WTC11 (cell line): ENCODE data around the gene STH. TPM values are rescaled to one million over a fixed set of nuclear protein-coding genes. Genes with fewer than 3 reads are reported as not detected.

Experiments used
- ATAC-seq: fragments of 200-7000 bp; cut with Tn5 transposase; 2 replicates; pipeline ENCODE4 v1.10.0; 2021; ENCODE audit warnings: mild to moderate bottlenecking, moderate library complexity
- CTCF ChIA-PET: fragments of 300-600 bp; sonication (Branson Sonifier 250); formaldehyde crosslinking; loops from one replicate; lab custom pipeline; 2021; ENCODE audit warnings: antibody characterized with exemption; lab: Charles Lee
- POLR2A ChIA-PET: fragments of 350-600 bp; sonication (Branson Sonifier 250); formaldehyde crosslinking; loops from one replicate; lab custom pipeline; 2021; ENCODE audit warnings: antibody characterized with exemption; lab: Charles Lee
- DNase-seq: peaks from one replicate; pipeline ENCODE4 v3.0.0; 2021; ENCODE audit warnings: low spot score
- H3K27ac Mint-ChIP-seq: 2 replicates; pipeline ENCODE4 v1.8.0; 2021; ENCODE audit warnings: mixed read lengths
- H3K27me3 Mint-ChIP-seq: 2 replicates; pipeline ENCODE4 v1.8.0; 2021; ENCODE audit warnings: low read depth, mild to moderate bottlenecking, moderate library complexity, mixed read lengths
- H3K36me3 Mint-ChIP-seq: 2 replicates; pipeline ENCODE4 v1.8.0; 2021; ENCODE audit warnings: mixed read lengths
- H3K4me1 Mint-ChIP-seq: 2 replicates; pipeline ENCODE4 v1.8.0; 2022; ENCODE audit warnings: mixed read lengths
- H3K4me3 Mint-ChIP-seq: 2 replicates; pipeline ENCODE4 v1.8.0; 2021; ENCODE audit warnings: mild to moderate bottlenecking, moderate library complexity, mixed read lengths
- H3K9me3 Mint-ChIP-seq: 2 replicates; pipeline ENCODE4 v1.8.0; 2021; ENCODE audit warnings: mixed read lengths
- GABPB1 ChIP-seq: sonication (generic); formaldehyde crosslinking; IDR thresholded peaks from 2 replicates; pipeline ENCODE4 v1.8.1; 2023; ENCODE audit warnings: mild to moderate bottlenecking, missing genetic modification reagents
- MYBL2 ChIP-seq: sonication (generic); formaldehyde crosslinking; IDR thresholded peaks from 2 replicates; pipeline ENCODE4 v1.8.1; 2023; ENCODE audit warnings: mild to moderate bottlenecking, moderate library complexity, missing genetic modification reagents
- TCF7 ChIP-seq: sonication (generic); formaldehyde crosslinking; IDR thresholded peaks from 2 replicates; pipeline ENCODE4 v1.8.0; 2022; ENCODE audit warnings: mild to moderate bottlenecking, low read depth, missing genetic modification reagents, moderate library complexity
- total RNA-seq: library from RNA; stranded (reverse); gene quantifications from 3 replicates; pipeline ENCODE4 v1.2.3, GENCODE V29; 2021
- TF ChIP-seq, protein P1 (sequence below): sonication (generic); formaldehyde crosslinking; conservative IDR thresholded peaks from 2 replicates; pipeline ENCODE4 v1.8.1; 2022; ENCODE audit warnings: mild to moderate bottlenecking, missing genetic modification reagents
- TF ChIP-seq, protein P2 (sequence below): sonication (generic); formaldehyde crosslinking; IDR thresholded peaks from 2 replicates; pipeline ENCODE4 v1.8.1; 2023; ENCODE audit warnings: mild to moderate bottlenecking, moderate library complexity, missing genetic modification reagents
- TF ChIP-seq, protein P3 (sequence below): fragments of 250-450 bp; sonication (Bioruptor Pico); IDR thresholded peaks from 2 replicates; pipeline ENCODE4 v1.9.0; 2021; ENCODE audit warnings: mild to moderate bottlenecking
- TF ChIP-seq, protein P4 (sequence below): sonication (generic); formaldehyde crosslinking; IDR thresholded peaks from 2 replicates; pipeline ENCODE4 v1.8.0; 2022; ENCODE audit warnings: missing genetic modification reagents
- TF ChIP-seq, protein P5 (sequence below): sonication (generic); formaldehyde crosslinking; IDR thresholded peaks from 2 replicates; pipeline ENCODE4 v1.8.1; 2023; ENCODE audit warnings: mild to moderate bottlenecking, missing genetic modification reagents
- TF ChIP-seq, protein P6 (sequence below): sonication (generic); formaldehyde crosslinking; IDR thresholded peaks from 2 replicates; pipeline ENCODE4 v1.8.0; 2022; ENCODE audit warnings: mild to moderate bottlenecking, missing genetic modification reagents
- TF ChIP-seq, protein P7 (sequence below): fragments of 250-450 bp; sonication (Bioruptor Pico); IDR thresholded peaks from 2 replicates; pipeline ENCODE4 v2.1.2; 2022; ENCODE audit warnings: mild to moderate bottlenecking, moderate library complexity
- TF ChIP-seq, protein P8 (sequence below): fragments of 200-600 bp; IDR thresholded peaks from 2 replicates; pipeline ENCODE4 v1.8.0; 2022; ENCODE audit warnings: antibody characterized with exemption

Gene STH
- total RNA-seq, 1 experiment from 2014 or later = not detected

DNA sequence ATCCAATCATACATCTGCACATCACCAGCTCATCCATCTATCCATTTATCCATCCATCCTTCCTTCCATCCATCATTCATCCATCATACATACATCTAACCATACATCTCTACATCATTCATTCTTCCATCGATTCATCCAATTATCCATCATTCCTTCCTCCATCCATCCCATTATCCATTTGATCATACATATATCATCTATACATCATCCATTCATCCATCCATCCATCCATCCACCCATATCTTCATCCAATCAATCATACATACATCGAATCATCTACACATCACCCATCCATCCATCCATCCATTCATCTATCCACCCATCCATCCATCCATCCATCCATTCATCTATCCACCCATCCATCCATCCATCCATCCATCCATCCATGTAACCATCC is 29.3 kb upstream of the STH start:
- no peaks in the 10 kb centered on the region for H3K36me3 Mint-ChIP-seq
- POLR2A ChIA-PET = no interaction called here
- TF ChIP-seq, protein P1, sequence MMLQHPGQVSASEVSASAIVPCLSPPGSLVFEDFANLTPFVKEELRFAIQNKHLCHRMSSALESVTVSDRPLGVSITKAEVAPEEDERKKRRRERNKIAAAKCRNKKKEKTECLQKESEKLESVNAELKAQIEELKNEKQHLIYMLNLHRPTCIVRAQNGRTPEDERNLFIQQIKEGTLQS = no peak
- TF ChIP-seq, protein P2, sequence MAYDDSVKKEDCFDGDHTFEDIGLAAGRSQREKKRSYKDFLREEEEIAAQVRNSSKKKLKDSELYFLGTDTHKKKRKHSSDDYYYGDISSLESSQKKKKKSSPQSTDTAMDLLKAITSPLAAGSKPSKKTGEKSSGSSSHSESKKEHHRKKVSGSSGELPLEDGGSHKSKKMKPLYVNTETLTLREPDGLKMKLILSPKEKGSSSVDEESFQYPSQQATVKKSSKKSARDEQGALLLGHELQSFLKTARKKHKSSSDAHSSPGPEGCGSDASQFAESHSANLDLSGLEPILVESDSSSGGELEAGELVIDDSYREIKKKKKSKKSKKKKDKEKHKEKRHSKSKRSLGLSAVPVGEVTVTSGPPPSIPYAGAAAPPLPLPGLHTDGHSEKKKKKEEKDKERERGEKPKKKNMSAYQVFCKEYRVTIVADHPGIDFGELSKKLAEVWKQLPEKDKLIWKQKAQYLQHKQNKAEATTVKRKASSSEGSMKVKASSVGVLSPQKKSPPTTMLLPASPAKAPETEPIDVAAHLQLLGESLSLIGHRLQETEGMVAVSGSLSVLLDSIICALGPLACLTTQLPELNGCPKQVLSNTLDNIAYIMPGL (CRISPR knock-in tag) = no peak
- TF ChIP-seq TCF7 (CRISPR knock-in tag) (no peak), MYBL2 (CRISPR knock-in tag) (no peak), GABPB1 (CRISPR knock-in tag) (no peak)
- TF ChIP-seq, protein P3, sequence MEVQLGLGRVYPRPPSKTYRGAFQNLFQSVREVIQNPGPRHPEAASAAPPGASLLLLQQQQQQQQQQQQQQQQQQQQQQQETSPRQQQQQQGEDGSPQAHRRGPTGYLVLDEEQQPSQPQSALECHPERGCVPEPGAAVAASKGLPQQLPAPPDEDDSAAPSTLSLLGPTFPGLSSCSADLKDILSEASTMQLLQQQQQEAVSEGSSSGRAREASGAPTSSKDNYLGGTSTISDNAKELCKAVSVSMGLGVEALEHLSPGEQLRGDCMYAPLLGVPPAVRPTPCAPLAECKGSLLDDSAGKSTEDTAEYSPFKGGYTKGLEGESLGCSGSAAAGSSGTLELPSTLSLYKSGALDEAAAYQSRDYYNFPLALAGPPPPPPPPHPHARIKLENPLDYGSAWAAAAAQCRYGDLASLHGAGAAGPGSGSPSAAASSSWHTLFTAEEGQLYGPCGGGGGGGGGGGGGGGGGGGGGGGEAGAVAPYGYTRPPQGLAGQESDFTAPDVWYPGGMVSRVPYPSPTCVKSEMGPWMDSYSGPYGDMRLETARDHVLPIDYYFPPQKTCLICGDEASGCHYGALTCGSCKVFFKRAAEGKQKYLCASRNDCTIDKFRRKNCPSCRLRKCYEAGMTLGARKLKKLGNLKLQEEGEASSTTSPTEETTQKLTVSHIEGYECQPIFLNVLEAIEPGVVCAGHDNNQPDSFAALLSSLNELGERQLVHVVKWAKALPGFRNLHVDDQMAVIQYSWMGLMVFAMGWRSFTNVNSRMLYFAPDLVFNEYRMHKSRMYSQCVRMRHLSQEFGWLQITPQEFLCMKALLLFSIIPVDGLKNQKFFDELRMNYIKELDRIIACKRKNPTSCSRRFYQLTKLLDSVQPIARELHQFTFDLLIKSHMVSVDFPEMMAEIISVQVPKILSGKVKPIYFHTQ = no peak
- TF ChIP-seq, protein P4, sequence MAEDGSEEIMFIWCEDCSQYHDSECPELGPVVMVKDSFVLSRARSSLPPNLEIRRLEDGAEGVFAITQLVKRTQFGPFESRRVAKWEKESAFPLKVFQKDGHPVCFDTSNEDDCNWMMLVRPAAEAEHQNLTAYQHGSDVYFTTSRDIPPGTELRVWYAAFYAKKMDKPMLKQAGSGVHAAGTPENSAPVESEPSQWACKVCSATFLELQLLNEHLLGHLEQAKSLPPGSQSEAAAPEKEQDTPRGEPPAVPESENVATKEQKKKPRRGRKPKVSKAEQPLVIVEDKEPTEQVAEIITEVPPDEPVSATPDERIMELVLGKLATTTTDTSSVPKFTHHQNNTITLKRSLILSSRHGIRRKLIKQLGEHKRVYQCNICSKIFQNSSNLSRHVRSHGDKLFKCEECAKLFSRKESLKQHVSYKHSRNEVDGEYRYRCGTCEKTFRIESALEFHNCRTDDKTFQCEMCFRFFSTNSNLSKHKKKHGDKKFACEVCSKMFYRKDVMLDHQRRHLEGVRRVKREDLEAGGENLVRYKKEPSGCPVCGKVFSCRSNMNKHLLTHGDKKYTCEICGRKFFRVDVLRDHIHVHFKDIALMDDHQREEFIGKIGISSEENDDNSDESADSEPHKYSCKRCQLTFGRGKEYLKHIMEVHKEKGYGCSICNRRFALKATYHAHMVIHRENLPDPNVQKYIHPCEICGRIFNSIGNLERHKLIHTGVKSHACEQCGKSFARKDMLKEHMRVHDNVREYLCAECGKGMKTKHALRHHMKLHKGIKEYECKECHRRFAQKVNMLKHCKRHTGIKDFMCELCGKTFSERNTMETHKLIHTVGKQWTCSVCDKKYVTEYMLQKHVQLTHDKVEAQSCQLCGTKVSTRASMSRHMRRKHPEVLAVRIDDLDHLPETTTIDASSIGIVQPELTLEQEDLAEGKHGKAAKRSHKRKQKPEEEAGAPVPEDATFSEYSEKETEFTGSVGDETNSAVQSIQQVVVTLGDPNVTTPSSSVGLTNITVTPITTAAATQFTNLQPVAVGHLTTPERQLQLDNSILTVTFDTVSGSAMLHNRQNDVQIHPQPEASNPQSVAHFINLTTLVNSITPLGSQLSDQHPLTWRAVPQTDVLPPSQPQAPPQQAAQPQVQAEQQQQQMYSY (CRISPR knock-in tag) = no peak
- TF ChIP-seq, protein P5, sequence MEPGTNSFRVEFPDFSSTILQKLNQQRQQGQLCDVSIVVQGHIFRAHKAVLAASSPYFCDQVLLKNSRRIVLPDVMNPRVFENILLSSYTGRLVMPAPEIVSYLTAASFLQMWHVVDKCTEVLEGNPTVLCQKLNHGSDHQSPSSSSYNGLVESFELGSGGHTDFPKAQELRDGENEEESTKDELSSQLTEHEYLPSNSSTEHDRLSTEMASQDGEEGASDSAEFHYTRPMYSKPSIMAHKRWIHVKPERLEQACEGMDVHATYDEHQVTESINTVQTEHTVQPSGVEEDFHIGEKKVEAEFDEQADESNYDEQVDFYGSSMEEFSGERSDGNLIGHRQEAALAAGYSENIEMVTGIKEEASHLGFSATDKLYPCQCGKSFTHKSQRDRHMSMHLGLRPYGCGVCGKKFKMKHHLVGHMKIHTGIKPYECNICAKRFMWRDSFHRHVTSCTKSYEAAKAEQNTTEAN (CRISPR knock-in tag) = no peak
- TF ChIP-seq, protein P6, sequence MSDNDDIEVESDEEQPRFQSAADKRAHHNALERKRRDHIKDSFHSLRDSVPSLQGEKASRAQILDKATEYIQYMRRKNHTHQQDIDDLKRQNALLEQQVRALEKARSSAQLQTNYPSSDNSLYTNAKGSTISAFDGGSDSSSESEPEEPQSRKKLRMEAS (CRISPR knock-in tag) = no peak
- TF ChIP-seq, protein P7, sequence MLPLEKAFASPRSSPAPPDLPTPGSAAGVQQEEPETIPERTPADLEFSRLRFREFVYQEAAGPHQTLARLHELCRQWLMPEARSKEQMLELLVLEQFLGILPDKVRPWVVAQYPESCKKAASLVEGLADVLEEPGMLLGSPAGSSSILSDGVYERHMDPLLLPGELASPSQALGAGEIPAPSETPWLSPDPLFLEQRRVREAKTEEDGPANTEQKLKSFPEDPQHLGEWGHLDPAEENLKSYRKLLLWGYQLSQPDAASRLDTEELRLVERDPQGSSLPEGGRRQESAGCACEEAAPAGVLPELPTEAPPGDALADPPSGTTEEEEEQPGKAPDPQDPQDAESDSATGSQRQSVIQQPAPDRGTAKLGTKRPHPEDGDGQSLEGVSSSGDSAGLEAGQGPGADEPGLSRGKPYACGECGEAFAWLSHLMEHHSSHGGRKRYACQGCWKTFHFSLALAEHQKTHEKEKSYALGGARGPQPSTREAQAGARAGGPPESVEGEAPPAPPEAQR (CRISPR knock-in tag) = no peak
- TF ChIP-seq, protein P8, sequence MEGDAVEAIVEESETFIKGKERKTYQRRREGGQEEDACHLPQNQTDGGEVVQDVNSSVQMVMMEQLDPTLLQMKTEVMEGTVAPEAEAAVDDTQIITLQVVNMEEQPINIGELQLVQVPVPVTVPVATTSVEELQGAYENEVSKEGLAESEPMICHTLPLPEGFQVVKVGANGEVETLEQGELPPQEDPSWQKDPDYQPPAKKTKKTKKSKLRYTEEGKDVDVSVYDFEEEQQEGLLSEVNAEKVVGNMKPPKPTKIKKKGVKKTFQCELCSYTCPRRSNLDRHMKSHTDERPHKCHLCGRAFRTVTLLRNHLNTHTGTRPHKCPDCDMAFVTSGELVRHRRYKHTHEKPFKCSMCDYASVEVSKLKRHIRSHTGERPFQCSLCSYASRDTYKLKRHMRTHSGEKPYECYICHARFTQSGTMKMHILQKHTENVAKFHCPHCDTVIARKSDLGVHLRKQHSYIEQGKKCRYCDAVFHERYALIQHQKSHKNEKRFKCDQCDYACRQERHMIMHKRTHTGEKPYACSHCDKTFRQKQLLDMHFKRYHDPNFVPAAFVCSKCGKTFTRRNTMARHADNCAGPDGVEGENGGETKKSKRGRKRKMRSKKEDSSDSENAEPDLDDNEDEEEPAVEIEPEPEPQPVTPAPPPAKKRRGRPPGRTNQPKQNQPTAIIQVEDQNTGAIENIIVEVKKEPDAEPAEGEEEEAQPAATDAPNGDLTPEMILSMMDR = no peak
- ATAC-seq (no peak), DNase-seq (no peak)
- CTCF ChIA-PET = interaction anchor here (1.8 to 2.5 kb wide), 3 partner anchors 15 to 28 kb away, joined by 4 to 33 read pairs (median 13); no protein-coding TSS in a partner anchor
- no peak overlapping the region for H3K27ac Mint-ChIP-seq
- H3K4me3 Mint-ChIP-seq = no peak overlapping the region
- H3K9me3 Mint-ChIP-seq = peaks cover 13% of the 10 kb centered on the region
- no peaks in the 10 kb centered on the region for H3K4me1 Mint-ChIP-seq
- H3K27me3 Mint-ChIP-seq = peaks cover 5% of the 10 kb centered on the region; the same call in 1 of the 2 replicates
